ENCODE results near the gene RNASE12.
"Not testable (repeated sequence)": the region's sequence is repeated elsewhere in the genome, so short reads cannot be mapped to it uniquely, and the experiment has no call there.

Gene RNASE12

DNA sequence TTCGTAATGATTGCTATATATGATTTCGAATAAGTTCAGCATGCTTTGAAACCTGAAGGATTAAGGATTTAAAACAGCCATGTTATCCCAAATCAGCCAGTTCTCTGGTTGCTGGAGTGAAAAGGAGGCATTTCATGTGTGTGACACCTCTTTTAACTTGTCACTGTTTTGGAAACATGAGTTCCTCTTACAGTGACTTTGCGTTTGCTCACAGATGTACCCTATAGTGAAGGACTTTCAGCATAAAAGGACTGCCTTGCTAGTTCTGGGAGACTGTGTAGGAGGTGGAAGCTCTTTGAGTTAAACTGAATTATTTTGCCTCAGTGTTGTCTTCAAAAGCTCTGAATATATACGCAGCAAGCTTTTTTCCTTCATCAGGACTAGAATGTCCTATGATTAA is 10.9 kb downstream of the RNASE12 start:
- DNase-seq (ENCODE audit: low read depth) = no peak
- TF ChIP-seq, protein P1, sequence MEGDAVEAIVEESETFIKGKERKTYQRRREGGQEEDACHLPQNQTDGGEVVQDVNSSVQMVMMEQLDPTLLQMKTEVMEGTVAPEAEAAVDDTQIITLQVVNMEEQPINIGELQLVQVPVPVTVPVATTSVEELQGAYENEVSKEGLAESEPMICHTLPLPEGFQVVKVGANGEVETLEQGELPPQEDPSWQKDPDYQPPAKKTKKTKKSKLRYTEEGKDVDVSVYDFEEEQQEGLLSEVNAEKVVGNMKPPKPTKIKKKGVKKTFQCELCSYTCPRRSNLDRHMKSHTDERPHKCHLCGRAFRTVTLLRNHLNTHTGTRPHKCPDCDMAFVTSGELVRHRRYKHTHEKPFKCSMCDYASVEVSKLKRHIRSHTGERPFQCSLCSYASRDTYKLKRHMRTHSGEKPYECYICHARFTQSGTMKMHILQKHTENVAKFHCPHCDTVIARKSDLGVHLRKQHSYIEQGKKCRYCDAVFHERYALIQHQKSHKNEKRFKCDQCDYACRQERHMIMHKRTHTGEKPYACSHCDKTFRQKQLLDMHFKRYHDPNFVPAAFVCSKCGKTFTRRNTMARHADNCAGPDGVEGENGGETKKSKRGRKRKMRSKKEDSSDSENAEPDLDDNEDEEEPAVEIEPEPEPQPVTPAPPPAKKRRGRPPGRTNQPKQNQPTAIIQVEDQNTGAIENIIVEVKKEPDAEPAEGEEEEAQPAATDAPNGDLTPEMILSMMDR (IDR thresholded peaks at IDR 0.05; ENCODE audit: low read depth, low read length, missing control alignments) = no peak
- no peak overlapping the region for H3K4me3 ChIP-seq (ENCODE audit: low read depth, low read length)
- in situ Hi-C loops (cut with HindIII; ENCODE audit: low sequenced_read_pairs) = no loop called here

DNA sequence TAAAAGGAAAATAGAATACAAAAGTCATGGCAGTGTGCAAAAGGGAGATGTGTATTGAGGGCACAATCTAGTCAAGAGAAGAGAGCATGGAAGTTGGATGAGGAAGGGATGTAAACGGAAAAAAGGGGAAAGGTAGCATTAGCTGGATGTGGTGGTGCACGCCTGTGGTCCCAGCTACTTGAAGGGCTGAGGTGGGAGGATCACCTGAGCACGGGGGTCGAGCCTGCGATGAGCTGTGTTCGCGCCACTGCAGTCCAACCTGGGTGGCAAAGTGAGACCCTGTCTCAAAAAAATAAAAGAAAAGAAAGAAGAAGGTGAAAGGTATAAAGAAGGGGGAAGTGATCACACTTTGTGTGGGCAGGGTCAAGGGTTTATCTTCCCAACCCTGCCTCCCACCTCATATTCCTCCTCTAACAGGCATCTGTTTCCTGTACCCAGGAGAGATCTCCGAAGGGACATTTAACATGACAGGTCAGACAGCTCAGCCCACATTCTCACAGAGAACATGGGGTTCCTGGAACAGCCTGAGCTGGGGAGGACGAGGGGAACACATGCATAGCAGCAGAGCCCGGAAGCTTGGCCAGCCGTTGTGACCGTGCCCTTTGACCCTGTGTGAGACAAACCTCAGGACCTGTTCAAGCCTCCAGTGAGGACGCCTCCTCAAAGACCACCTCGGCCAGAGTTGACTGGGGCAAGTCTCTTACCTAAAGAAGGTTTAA is 12.2 kb downstream of the RNASE12 start:
- in situ Hi-C loops (cut with HindIII; ENCODE audit: low sequenced_read_pairs) = no loop called here
- no peak overlapping the region for H3K4me3 ChIP-seq (ENCODE audit: low read depth, low read length)
- TF ChIP-seq, protein P1 (IDR thresholded peaks at IDR 0.05; ENCODE audit: low read depth, low read length, missing control alignments) = no peak
- DNase-seq (ENCODE audit: low read depth) = no peak

DNA sequence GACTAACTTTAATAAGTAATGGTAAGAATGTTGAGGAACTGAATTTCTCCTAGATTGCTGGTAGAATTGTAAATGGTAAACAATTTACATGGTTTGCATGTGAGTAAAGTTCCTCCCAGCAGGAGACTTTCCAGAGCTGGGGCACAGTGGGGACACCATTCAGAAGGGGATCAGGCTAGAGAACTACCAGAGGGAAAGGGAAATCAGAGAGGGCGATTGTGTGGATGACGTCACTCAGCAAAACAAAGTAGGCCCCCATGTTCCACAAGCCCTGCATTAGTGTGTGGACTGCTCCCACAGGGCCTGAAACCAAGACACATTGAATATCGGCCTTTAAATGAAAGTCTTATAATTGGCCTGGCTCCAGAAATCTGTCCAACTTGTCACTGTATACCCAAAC is 12.9 kb downstream of the RNASE12 start:
- in situ Hi-C loops (cut with HindIII; ENCODE audit: low sequenced_read_pairs) = no loop called here
- DNase-seq (ENCODE audit: low read depth) = no peak
- no peak overlapping the region for H3K4me3 ChIP-seq (ENCODE audit: low read depth, low read length)
- TF ChIP-seq, protein P1 (IDR thresholded peaks at IDR 0.05; ENCODE audit: low read depth, low read length, missing control alignments) = no peak

DNA sequence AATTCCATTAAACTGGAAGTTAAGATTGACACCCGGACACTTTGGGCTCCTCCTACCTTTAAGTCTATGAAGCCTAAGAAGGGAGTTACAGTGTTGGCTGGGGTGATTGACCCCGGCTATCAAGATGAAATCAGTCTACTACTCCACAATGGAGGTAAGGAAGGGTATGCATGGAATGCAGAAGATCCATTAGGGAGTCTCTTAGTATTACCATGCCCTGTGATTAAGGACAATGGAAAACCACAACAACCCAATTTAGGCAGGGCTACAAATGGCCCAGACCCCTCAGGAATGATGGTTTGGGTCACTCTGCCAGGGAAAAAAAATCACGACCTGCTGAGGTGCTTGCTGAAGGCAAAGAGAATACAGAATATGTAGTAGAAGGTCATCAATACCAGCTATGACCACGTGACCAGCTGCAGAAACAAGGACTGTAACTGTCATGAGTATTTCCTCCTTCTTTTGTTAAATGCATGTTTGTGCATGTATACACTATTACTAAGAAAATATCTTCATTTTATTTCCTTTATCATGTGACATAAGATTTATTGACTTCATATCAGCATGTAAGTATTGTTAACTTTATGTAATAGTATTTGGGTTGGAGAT is 18.7 kb downstream of the RNASE12 start:
- H3K4me3 ChIP-seq (ENCODE audit: low read depth, low read length); DNase-seq (ENCODE audit: low read depth); in situ Hi-C loops (cut with HindIII; ENCODE audit: low sequenced_read_pairs): not testable (repeated sequence)

DNA sequence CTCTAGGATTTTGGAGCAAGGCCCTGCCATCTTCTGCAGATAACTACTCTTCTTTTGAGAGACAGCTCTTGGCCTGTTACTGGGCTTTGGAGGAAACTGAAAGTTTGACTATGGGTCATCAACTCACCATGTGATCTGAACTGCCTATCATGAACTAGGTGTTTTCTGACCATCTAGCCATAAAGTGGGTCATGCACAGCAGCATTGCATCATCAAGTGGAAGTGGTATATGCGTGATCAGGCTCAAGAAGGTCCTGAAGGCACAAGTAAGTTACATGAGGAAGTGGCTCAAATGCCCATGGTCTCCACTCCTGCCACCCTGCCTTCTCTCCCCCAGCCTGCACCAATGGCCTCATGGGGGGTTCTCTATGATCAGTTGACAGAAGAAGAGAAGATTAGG is 20.5 kb downstream of the RNASE12 start:
- in situ Hi-C loops (cut with HindIII; ENCODE audit: low sequenced_read_pairs); DNase-seq (ENCODE audit: low read depth): not testable (repeated sequence)

DNA sequence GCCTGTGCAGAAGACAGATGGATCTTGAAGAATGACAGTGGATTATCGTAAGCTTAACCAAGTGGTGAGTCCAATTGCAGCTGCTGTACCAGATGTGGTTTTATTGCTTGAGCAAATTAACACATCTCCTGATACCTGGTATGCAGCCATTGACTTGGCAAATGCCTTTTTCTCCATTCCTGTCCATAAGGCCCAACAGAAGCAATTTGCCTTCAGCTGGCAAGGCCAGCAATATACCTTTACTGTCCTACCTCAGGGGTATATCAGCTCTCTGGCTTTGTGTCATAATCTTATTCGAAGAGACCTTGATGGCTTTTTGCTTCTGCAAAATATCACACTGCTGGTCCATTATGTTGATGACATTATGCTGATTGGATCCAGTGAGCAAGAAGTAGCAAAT is 21.3 kb downstream of the RNASE12 start:
- in situ Hi-C loops (cut with HindIII; ENCODE audit: low sequenced_read_pairs); H3K4me3 ChIP-seq (ENCODE audit: low read depth, low read length); DNase-seq (ENCODE audit: low read depth): not testable (repeated sequence)

More for the DNA sequence above, 20.5 kb downstream of the RNASE12 start:
- H3K4me3 ChIP-seq (ENCODE audit: low read depth, low read length) = not testable (repeated sequence)

DNA sequence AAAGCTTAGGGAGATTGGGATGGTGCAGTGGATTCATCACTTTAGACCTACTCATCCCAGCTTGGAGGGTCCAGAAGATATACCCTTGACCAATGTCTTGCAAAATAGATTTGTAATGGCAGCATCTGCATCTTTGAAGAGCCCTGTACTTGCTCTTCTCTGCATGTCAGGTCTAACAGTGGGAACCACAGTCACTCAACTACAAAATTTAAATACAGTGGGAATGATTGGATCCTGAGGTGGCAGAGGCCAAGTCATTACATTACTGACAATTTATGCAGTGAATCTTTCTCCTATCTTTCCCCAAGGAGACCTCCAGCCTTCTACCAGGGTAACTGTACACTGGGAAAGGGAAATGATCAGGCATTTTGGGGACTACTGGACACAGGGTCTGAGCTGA is 22.1 kb downstream of the RNASE12 start:
- in situ Hi-C loops (cut with HindIII; ENCODE audit: low sequenced_read_pairs) = no loop called here
- TF ChIP-seq, protein P1 (IDR thresholded peaks at IDR 0.05; ENCODE audit: low read depth, low read length, missing control alignments) = no peak
- no peak for DNase-seq (ENCODE audit: low read depth)
- H3K4me3 ChIP-seq (ENCODE audit: low read depth, low read length) = no peak overlapping the region

DNA sequence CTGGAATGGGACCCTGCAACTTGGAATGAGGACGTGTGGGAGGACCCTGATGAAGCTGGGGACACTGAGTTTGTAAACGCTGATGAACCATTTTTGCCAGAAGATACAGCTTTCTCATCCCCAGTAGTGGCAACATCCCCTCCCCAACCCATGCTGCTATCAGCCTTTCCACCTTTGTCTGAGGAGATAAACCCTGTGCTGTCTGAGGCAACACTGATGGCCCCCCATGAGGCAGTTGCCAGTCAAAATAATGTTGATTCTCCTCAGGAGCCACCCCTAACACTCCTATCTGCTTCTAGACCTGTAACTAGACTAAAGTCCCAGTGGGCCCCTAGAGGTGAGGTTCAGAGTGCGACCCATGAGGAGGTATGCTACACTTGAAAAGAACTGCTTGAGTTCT is 22.8 kb downstream of the RNASE12 start:
- TF ChIP-seq, protein P1 (IDR thresholded peaks at IDR 0.05; ENCODE audit: low read depth, low read length, missing control alignments) = no peak
- DNase-seq (ENCODE audit: low read depth) = no peak
- H3K4me3 ChIP-seq (ENCODE audit: low read depth, low read length) = no peak overlapping the region
- in situ Hi-C loops (cut with HindIII; ENCODE audit: low sequenced_read_pairs) = no loop called here

DNA sequence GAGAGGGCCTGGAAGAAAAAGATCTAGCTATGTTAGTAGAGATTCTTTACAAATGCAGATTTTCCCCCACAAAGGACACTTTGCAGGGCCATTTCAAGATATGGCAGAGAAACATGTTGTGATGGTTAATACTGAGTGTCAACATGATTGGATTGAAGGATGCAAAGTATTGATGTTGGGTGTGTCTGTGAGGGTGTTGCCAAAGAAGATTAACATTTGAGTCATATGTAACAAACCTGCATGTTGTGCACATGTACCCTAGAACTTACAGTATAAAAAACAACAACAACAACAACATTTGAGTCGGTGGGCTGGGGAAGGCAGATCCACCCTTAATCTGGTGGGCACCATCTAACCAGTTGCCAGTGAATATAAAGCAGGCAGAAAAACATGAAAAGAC is 24.0 kb downstream of the RNASE12 start:
- H3K4me3 ChIP-seq (ENCODE audit: low read depth, low read length); DNase-seq (ENCODE audit: low read depth); in situ Hi-C loops (cut with HindIII; ENCODE audit: low sequenced_read_pairs): not testable (repeated sequence)
